GM21723 (cell line): ENCODE measurements around the gene COTL1.

Experiments used
- ATAC-seq: cut with Tn5 transposase; IDR thresholded peaks from one replicate; pipeline ENCODE4 v1.9.1; 2021; ENCODE audit warnings: mild to moderate bottlenecking, moderate library complexity; ENCODE audit not compliant: unreplicated experiment

Gene COTL1

DNA sequence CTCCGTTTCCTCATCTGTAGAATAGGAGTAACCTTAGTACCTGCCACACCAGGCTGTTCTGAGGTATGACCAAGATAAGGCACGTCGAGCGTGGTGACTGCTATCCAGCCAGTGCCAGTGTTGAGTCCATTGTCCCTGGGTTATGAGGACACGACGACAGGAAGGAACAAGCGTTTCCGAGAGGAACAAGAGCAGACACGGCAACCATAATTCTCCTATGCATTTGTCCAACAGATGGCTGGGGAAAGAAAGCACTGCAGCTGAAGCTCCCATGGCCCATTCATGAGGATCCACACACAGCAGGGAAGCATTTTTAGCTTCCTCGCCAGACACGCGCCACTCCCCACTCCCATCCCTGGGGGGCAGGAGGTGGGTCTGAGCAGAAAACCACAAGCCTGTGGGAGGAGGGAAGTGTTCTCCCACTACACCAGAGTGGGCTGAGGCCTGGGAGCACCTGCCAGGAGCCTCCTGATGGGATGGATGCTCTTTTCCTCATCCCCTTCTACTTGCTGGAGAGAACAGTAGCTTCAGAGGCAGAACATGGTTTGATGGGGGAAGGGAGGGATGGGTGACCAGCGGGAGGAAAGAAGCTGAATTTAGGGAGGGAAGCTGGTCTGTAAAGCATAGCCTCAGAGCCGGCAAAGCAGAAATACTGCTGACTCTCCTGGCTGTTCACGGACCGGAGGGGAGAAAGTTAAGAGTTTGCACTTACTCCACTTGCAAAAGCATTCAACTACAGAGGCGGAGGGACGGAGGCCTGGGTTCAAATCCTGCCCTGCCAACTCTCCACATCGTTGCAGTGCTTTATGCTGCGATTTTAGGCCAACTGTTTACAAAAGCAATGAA, 2.7 kb downstream of the COTL1 start:
- ATAC-seq, result no peak

GRCh38 chr16:84614623-84614967, 3.3 kb downstream of the COTL1 start:
- no peak for ATAC-seq

DNA sequence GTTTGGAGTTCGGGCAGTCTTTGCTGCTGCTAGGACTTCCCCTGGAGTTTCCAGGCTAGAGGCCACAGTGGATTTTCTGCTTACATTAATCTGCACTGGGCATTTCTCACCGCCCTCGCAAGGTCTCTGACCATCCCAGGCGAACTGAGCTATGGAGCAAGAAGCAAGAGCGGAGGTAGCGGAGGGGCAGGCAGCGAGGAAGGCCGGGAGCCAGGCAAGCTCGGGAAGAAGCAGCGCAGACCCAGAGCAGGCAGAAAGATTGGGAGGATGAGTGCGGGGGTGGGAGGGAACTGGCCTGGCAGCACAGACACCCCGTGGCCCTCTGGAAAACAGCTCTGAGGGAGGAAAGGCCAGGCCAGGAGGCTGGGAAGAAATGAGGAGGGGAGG, 3.8 kb downstream of the COTL1 start:
- ATAC-seq, result no peak

GRCh38 chr16:84613408-84614072, 4.3 kb downstream of the COTL1 start:
- ATAC-seq, result no peak

DNA sequence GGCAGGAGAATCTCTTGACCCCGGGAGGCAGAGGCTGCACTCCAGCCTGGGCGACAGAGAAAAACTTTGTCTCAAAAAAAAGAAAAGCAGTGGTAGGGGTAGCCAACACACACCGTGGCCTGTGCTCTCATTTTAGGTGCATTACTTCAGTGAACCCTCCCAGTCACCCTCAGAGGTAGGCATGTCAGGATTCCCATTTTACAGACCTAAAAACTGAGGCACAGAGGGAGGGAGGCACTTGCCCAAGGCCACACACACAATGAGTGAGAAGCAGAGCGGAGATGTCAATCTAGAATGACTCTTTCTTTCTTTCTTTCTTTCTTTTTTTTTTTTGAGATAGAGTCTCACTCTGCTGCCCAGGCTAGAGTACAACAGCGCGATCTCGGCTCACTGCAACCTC, 5.2 kb downstream of the COTL1 start:
- ATAC-seq, result no peak

DNA sequence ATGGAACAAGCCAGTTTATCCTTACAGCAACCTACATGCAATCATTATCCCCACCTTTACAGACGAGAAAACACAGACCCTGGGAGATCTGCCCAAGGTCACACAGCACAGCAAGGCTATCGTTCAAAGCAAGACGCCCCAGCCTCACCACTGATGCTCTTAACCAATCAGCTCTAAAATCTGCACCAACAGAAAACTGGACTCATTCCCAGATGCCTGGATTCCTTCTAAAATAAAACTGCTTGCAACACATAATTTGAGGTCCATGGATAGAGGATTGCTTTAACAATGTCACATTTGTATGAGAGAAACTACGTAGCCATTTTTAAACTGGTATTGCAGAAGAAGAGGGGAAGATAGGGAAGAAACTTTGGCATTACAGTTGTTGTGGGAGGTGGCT, 6.8 kb downstream of the COTL1 start:
- no peak for ATAC-seq

DNA sequence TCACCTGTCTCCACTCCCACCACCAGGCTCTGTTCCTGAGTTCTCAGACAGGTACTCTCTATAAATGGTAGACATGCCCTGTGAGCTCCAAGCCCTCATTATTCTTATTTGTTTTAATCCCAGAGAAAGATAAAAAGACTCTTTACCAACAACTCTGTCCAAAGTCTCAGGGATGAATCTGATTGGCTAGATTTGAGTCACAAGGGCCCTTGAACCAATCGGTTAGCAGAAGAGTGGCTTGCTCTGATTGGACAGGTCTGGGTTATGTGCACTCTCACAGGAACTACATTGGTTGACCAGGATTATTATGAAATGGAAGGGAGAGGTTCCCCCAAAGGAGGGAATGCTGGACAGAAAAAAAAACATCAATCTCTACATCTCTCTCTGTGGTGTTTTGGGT, 7.5 kb downstream of the COTL1 start:
- ATAC-seq, result no peak

DNA sequence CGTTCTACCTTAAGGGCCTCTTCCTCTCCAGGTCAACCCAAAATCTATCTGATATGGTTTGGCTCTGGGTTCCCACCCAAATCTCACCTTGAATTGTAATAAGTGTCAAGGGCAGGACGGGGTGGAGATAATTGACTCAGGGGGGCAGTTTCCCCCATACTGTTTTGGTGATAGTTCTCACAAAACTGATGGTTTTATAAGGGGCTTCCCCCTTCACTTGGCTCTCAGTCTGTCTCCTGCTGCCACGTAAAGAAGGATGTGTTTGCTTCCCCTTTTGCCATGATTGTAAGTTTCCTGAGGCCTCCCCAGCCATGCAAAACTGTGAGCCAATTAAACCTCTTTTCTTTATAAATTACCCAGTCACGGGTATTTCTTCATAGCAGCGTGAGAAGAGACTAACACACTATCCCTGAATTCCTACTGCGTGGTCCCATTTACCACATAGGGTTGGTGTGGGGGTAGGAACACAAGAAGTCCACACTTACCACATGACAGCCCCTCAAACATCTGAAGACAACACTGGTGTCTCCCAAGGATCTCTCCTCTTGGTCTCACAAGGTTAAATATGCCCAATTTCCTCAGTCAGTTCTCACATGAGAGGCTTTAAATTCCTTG, 8.2 kb downstream of the COTL1 start:
- no peak for ATAC-seq

- no peak for ATAC-seq
Observed at GRCh38 chr16:84608282-84608681, 9.6 kb downstream of the COTL1 start.

- peak; percentile 68 for ATAC-seq
Observed at GRCh38 chr16:84607694-84608093, 10.2 kb downstream of the COTL1 start.

GRCh38 chr16:84607061-84607460, 10.8 kb downstream of the COTL1 start:
- ATAC-seq, result no peak

GRCh38 chr16:84606081-84606875, 11.6 kb downstream of the COTL1 start:
- ATAC-seq, result no peak

DNA sequence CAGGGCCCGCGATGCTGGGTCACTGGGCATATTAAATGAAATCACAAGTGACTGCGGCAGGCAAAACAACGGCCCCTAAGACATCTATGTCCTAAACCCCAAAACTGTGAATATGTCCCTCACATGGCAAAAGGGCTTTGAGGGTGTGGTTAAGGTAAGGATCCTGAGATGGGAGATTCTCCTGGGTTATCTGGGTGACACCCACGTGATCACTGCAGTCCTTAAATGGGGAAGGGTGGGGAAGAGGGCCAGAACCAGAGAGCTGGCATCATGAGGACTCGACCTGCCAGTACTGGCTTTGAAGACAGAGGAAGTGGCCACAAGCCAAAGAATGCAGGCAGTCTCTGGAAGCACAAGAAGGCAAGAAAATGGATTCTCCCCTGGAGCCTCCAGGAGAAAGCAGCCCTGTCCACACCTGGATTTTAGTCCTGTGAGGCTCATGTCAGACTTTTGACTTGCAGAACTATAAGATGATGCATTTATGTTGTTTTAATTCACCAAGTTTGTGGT, 12.5 kb downstream of the COTL1 start:
- ATAC-seq, result no peak

DNA sequence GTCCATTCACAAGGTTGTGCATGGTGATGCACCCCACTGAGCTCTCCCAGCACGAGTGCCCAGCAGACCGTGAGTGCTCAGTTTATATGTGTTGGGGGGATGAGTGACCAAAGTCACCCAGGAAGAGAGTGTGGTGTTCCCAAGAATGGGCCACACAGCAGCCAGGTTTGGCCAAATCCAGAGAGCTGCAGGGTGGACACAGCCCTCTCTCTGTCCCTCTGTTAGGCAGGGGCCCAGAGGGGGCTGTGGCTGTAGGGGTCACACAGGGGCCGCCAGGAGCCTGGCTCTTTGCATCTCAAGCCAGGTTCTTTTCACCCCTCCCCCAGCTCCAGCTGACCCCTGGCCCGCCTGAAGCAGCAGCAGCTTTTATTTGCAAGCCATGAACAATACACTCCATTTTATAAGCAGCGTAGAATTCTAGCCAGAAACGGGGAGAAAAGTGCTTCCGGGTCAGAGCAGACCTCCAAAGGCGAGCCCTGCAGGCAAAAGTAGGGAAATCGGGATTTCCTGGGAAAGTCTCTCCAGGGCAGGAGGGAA, 13.3 kb downstream of the COTL1 start:
- ATAC-seq, result no peak

DNA sequence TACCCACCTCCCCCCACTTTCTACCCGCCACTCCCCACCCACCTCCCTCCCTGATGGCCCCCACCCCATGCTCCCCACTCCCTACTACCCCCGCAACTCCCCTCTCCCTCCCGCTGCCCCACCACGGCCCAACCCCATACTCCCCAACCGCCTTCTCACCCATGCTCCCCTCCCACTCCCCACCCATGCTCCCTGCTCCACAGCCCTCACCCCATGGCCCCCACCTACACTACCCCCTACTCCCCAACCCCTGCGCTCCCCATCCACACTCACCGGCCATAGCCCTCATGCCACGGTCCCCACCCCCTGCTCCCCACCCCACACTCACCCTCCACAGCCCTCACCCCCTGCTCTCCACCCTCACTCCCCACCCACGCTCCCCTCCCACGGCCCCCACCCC, 13.9 kb downstream of the COTL1 start:
- ATAC-seq, result no peak

GRCh38 chr16:84603140-84603816, 14.6 kb downstream of the COTL1 start:
- ATAC-seq, result no peak

GRCh38 chr16:84600343-84601229, 17.3 kb downstream of the COTL1 start:
- ATAC-seq, result peak; percentile 69

GRCh38 chr16:84599521-84600202, 18.2 kb downstream of the COTL1 start:
- ATAC-seq, result peak; percentile 61

- no peak for ATAC-seq
Observed at GRCh38 chr16:84598360-84598759, 19.5 kb downstream of the COTL1 start.
